ENCODE data around the gene CFAP73.
"Not testable (repeated sequence)": the region's sequence is repeated elsewhere in the genome, so short reads cannot be mapped to it uniquely, and the experiment has no call there.

CFAP73 gene

GRCh38 chr12:113196582-113196981 lies 47.1 kb downstream of the CFAP73 start:
- no peak for DNase-seq

GRCh38 chr12:113196990-113197389 lies 47.5 kb downstream of the CFAP73 start:
- DNase-seq: peak; percentile 47

GRCh38 chr12:113197518-113198077 lies 48.1 kb downstream of the CFAP73 start:
- no peak for DNase-seq

GRCh38 chr12:113198296-113198695 lies 48.8 kb downstream of the CFAP73 start:
- no peak for DNase-seq

GRCh38 chr12:113200021-113200797 lies 50.7 kb downstream of the CFAP73 start:
- DNase-seq: no peak

- DNase-seq: no peak
Observed at GRCh38 chr12:113201187-113202177, 52.0 kb downstream of the CFAP73 start.

GRCh38 chr12:113202300-113203075 lies 53.0 kb downstream of the CFAP73 start:
- DNase-seq: no peak

- no peak for DNase-seq
Observed at GRCh38 chr12:113203852-113204760, 54.6 kb downstream of the CFAP73 start.

GRCh38 chr12:113204804-113205203 lies 55.3 kb downstream of the CFAP73 start:
- DNase-seq: no peak

GRCh38 chr12:113206802-113207201 lies 57.3 kb downstream of the CFAP73 start:
- DNase-seq: not testable (repeated sequence)

GRCh38 chr12:113207613-113208040 lies 58.1 kb downstream of the CFAP73 start:
- DNase-seq: no peak

- no peak for DNase-seq
Observed at GRCh38 chr12:113208041-113208934, 58.8 kb downstream of the CFAP73 start.
